Calu3 (cell line): Measurements from ENCODE around the gene KRT72. TPM values are rescaled to one million over a fixed set of nuclear protein-coding genes. Genes with fewer than 3 reads are reported as not detected.

Experiments
- BruUV-seq: library from RNA; stranded (reverse); fragments of 400-500 nt; replicated peaks from 2 replicates; lab custom pipeline; 2021; lab: Mats Ljungman, UMichigan
- CTCF ChIA-PET: fragments of 300-600 bp; sonication (Branson Sonifier 250); formaldehyde crosslinking; loops from one replicate; lab custom pipeline; 2022; ENCODE audit warnings: antibody characterized with exemption; lab: Charles Lee
- DNase-seq: peaks from one replicate; pipeline ENCODE4 v3.0.0; 2022
- H3K27ac Mint-ChIP-seq: one replicate; pipeline ENCODE4 v1.8.0; 2022; ENCODE audit warnings: mixed read lengths; ENCODE audit not compliant: unreplicated experiment
- H3K27me3 Mint-ChIP-seq: one replicate; pipeline ENCODE4 v1.8.0; 2022; ENCODE audit warnings: mixed read lengths; ENCODE audit not compliant: unreplicated experiment
- H3K36me3 Mint-ChIP-seq: one replicate; pipeline ENCODE4 v1.8.0; 2022; ENCODE audit warnings: mild to moderate bottlenecking, moderate library complexity, mixed read lengths; ENCODE audit not compliant: insufficient read depth, unreplicated experiment
- H3K4me1 Mint-ChIP-seq: one replicate; pipeline ENCODE4 v1.8.0; 2022; ENCODE audit warnings: mild to moderate bottlenecking, low read depth, mixed read lengths; ENCODE audit not compliant: unreplicated experiment
- H3K4me3 Mint-ChIP-seq: one replicate; pipeline ENCODE4 v1.8.0; 2022; ENCODE audit warnings: mild to moderate bottlenecking, low read depth, moderate library complexity, mixed read lengths; ENCODE audit not compliant: unreplicated experiment
- H3K9me3 Mint-ChIP-seq: one replicate; pipeline ENCODE4 v1.8.0; 2022; ENCODE audit warnings: low read depth, mixed read lengths; ENCODE audit not compliant: unreplicated experiment
- intact Hi-C: fragments of 100-400 bp; cut with micrococcal nuclease; formaldehyde crosslinking; loops from one replicate; pipeline ENCODE4 v1.10.0; 2022; ENCODE audit not compliant: unreplicated experiment
- total RNA-seq: library from RNA; stranded (reverse); gene quantifications from 2 replicates; pipeline ENCODE4 v1.2.3, GENCODE V29; 2022
- TF ChIP-seq, protein P1 (sequence below): fragments of 200-600 bp; IDR thresholded peaks from one replicate; pipeline ENCODE4 v1.8.0; 2022; ENCODE audit warnings: antibody characterized with exemption; ENCODE audit not compliant: unreplicated experiment

KRT72 gene
- total RNA-seq, 1 experiment from 2014 or later = not detected

DNA sequence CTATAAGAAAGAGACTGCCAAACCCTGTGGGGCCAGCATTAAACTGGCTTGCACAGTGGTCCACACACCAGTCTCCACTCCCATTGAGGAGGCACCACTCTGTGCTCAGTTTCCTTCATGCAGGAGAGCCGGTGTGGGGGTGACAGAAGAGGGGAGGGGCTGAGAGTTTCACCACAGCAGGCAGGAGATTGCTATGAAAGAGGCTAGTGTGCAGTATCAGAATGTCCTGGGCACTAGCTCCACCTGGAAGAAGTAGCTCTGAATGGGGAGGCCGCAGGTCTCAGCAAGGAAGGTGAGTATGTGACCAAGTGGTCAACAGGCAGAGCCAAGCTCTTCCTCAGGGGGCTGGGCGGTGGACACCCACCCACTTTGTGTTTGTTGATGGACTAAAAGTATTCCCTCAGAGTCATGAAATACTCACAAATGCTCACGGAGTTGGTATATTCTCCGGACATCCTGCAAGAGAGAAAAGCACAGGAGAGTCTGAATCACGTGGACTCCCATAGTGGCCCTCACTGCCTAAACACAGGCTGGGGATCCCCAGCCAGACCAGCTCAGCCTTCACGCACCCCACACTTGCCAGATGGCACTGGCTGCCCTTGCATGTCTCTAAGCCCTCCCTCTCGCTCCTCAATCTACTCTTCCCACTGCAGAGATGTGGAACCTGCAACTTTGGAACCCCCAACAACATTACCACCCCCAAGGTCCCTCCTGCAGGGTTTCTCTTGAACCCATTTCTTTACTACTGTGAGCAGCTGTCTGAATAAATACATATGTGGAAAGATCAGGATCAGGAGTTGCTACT, 7.8 kb upstream of the KRT72 start:
- CTCF ChIA-PET = no interaction called here
- no peak for DNase-seq
- TF ChIP-seq, protein P1, sequence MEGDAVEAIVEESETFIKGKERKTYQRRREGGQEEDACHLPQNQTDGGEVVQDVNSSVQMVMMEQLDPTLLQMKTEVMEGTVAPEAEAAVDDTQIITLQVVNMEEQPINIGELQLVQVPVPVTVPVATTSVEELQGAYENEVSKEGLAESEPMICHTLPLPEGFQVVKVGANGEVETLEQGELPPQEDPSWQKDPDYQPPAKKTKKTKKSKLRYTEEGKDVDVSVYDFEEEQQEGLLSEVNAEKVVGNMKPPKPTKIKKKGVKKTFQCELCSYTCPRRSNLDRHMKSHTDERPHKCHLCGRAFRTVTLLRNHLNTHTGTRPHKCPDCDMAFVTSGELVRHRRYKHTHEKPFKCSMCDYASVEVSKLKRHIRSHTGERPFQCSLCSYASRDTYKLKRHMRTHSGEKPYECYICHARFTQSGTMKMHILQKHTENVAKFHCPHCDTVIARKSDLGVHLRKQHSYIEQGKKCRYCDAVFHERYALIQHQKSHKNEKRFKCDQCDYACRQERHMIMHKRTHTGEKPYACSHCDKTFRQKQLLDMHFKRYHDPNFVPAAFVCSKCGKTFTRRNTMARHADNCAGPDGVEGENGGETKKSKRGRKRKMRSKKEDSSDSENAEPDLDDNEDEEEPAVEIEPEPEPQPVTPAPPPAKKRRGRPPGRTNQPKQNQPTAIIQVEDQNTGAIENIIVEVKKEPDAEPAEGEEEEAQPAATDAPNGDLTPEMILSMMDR = no peak
- Mint-ChIP-seq H3K4me3 (no peak overlapping the region), H3K36me3 (no peaks in the 10 kb centered on the region), H3K27me3 (peaks cover 90% of the 10 kb centered on the region), H3K4me1 (no peaks in the 10 kb centered on the region), H3K27ac (no peak overlapping the region), H3K9me3 (no peaks in the 10 kb centered on the region)
- intact Hi-C loops = no loop called here
- no TSS peak for BruUV-seq

DNA sequence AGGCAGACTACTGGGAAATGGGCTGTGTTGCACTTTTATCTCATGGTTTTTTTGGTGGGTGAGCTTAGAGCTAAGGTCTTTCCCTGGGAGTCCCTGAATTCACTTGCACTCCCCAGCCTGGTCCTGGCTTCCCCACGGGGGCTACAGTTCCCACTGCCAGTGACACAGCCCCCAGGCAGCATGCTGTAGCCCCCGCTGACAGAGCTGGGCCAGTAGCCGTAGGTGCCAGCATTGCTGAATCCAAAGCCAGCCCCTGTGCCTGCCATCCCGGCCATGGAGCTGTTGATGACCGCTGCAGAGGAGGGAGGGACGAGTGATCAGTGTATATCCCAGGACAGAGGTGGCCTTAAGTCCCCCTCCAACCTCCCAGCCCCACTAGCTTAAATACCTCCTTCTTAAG, 6.9 kb upstream of the KRT72 start:
- TF ChIP-seq, protein P1 = no peak
- H3K9me3 Mint-ChIP-seq = no peaks in the 10 kb centered on the region
- CTCF ChIA-PET = no interaction called here
- no peaks in the 10 kb centered on the region for H3K36me3 Mint-ChIP-seq
- intact Hi-C loops = no loop called here
- peaks cover 83% of the 10 kb centered on the region for H3K27me3 Mint-ChIP-seq
- H3K4me1 Mint-ChIP-seq = no peaks in the 10 kb centered on the region
- no peak overlapping the region for H3K4me3 Mint-ChIP-seq
- BruUV-seq = no TSS peak
- DNase-seq = no peak
- no peak overlapping the region for H3K27ac Mint-ChIP-seq

DNA sequence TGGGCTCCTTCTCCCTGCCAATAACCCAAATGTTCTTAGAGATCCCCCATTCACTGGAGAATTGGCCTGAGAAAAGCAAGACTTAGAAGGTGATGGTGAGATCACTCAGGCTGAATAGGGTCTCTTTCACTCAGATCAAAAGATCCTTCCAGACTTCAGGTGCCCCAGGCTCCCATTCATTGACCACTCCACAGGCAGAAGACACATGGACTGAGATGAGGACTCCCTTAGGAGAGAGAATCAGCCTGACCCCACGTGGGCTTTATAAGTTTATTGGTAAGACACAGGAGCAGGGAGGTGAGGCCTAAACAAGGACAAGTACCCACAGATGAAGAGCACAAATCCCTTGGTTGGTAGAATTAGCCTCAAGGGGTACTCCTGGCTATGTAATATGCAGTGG, 6.1 kb upstream of the KRT72 start:
- Mint-ChIP-seq H3K4me3 (no peak overlapping the region), H3K36me3 (no peaks in the 10 kb centered on the region), H3K9me3 (no peaks in the 10 kb centered on the region), H3K4me1 (no peaks in the 10 kb centered on the region), H3K27ac (no peak overlapping the region), H3K27me3 (peaks cover 83% of the 10 kb centered on the region)
- intact Hi-C loops = no loop called here
- DNase-seq = no peak
- TF ChIP-seq, protein P1 = no peak
- CTCF ChIA-PET = no interaction called here
- BruUV-seq = no TSS peak

DNA sequence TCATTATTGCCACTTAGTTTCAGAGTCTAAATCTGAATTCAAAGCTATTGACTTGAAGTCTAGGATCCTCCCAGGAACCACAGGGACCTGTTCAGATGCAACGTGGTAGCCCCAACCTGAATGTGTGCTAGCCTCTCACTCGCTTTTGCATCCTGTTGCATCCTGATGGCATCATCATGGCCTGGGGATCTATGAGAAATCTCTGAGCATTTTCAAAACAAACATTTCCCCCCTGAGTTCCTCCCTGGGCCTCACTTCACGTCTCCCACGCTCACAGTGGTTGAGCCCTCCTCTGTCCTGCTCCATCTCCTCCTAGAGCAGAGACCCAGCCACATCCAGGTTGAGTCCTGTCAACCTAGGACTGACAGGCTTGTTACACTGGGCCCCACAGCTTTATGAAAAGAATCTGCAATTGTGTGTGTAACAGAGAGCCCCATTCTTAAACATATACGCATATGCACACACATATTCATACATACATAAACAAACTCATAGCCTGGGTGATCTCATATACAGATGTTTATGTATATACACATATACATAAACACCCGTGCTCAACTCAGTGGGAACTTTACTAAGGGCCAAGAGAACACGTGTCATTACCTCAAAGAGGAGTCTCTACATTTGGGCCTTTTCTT, 5.4 kb upstream of the KRT72 start:
- H3K9me3 Mint-ChIP-seq = no peaks in the 10 kb centered on the region
- no peaks in the 10 kb centered on the region for H3K36me3 Mint-ChIP-seq
- DNase-seq = no peak
- H3K27ac Mint-ChIP-seq = no peak overlapping the region
- TF ChIP-seq, protein P1 = no peak
- BruUV-seq = no TSS peak
- H3K4me1 Mint-ChIP-seq = no peaks in the 10 kb centered on the region
- intact Hi-C loops = no loop called here
- H3K27me3 Mint-ChIP-seq = peaks cover 83% of the 10 kb centered on the region
- H3K4me3 Mint-ChIP-seq = no peak overlapping the region
- CTCF ChIA-PET = interaction anchor here (0.5 to 0.6 kb wide), 2 partner anchors 14 to 487 kb away, joined by 3 to 4 read pairs; no protein-coding TSS in a partner anchor
